ENCODE data around the gene CCDC88C. TPM values are rescaled to one million over a fixed set of nuclear protein-coding genes. Genes with fewer than 3 reads are reported as not detected.

CCDC88C gene
- total RNA-seq, 1 donor from 2014 or later, result 3.6 TPM

- ATAC-seq (no peak), DNase-seq (ENCODE audit: missing footprints) (no peak)
- intact Hi-C loops (cut with DNase I), result no loop called here
These were observed 15.3 kb downstream of the CCDC88C start for GRCh38 chr14:91402348-91402747.

- no peak for DNase-seq (ENCODE audit: missing footprints)
- ATAC-seq, result no peak
- intact Hi-C loops (cut with DNase I), result no loop called here
These were observed 15.9 kb downstream of the CCDC88C start for GRCh38 chr14:91401751-91402150.

GRCh38 chr14:91400696-91401095 is 16.9 kb downstream of the CCDC88C start:
- DNase-seq (ENCODE audit: missing footprints) (no peak), ATAC-seq (no peak)
- intact Hi-C loops (cut with DNase I), result no loop called here

- DNase-seq (ENCODE audit: missing footprints), result no peak
- no peak for ATAC-seq
- intact Hi-C loops (cut with DNase I), result no loop called here
These were observed 17.6 kb downstream of the CCDC88C start for GRCh38 chr14:91399868-91400640.

- ATAC-seq (no peak), DNase-seq (ENCODE audit: missing footprints) (no peak)
- intact Hi-C loops (cut with DNase I), result no loop called here
These were observed 18.9 kb downstream of the CCDC88C start for GRCh38 chr14:91398707-91399106.

- no peak for ATAC-seq
- intact Hi-C loops (cut with DNase I), result no loop called here
- no peak for DNase-seq (ENCODE audit: missing footprints)
These were observed 19.5 kb downstream of the CCDC88C start for GRCh38 chr14:91397965-91398591.

GRCh38 chr14:91396959-91397815 is 20.4 kb downstream of the CCDC88C start:
- peak; percentile 22 for ATAC-seq

GRCh38 chr14:91396013-91396660 is 21.5 kb downstream of the CCDC88C start:
- DNase-seq (ENCODE audit: missing footprints) (no peak), ATAC-seq (no peak)
- intact Hi-C loops (cut with DNase I), result no loop called here

More at GRCh38 chr14:91396959-91397815, 20.4 kb downstream of the CCDC88C start:
- intact Hi-C loops (cut with DNase I), result no loop called here
- DNase-seq (ENCODE audit: missing footprints), result peak; percentile 74

GRCh38 chr14:91395466-91395865 is 22.2 kb downstream of the CCDC88C start:
- ATAC-seq (no peak), DNase-seq (ENCODE audit: missing footprints) (no peak)
- intact Hi-C loops (cut with DNase I), result no loop called here

GRCh38 chr14:91394105-91395081 is 23.2 kb downstream of the CCDC88C start:
- intact Hi-C loops (cut with DNase I), result no loop called here
- DNase-seq (ENCODE audit: missing footprints) (no peak), ATAC-seq (no peak)

GRCh38 chr14:91392623-91393303 is 24.9 kb downstream of the CCDC88C start:
- no peak for DNase-seq (ENCODE audit: missing footprints)
- no peak for ATAC-seq
- intact Hi-C loops (cut with DNase I), result no loop called here

- DNase-seq (ENCODE audit: missing footprints) (no peak), ATAC-seq (no peak)
- intact Hi-C loops (cut with DNase I), result no loop called here
These were observed 27.3 kb downstream of the CCDC88C start for GRCh38 chr14:91390165-91390778.

- no peak for DNase-seq (ENCODE audit: missing footprints)
- ATAC-seq, result no peak
- intact Hi-C loops (cut with DNase I), result no loop called here
These were observed 28.5 kb downstream of the CCDC88C start for GRCh38 chr14:91389150-91389549.

GRCh38 chr14:91388551-91388975 is 29.1 kb downstream of the CCDC88C start:
- intact Hi-C loops (cut with DNase I), result no loop called here
- ATAC-seq (no peak), DNase-seq (ENCODE audit: missing footprints) (no peak)

- intact Hi-C loops (cut with DNase I), result no loop called here
- no peak for ATAC-seq
- no peak for DNase-seq (ENCODE audit: missing footprints)
These were observed 29.7 kb downstream of the CCDC88C start for GRCh38 chr14:91387951-91388381.

GRCh38 chr14:91387169-91387835 is 30.3 kb downstream of the CCDC88C start:
- DNase-seq (ENCODE audit: missing footprints) (no peak), ATAC-seq (no peak)

More at GRCh38 chr14:91387169-91387835, 30.3 kb downstream of the CCDC88C start:
- intact Hi-C loops (cut with DNase I), result no loop called here

All from Right ventricle myocardium inferior (tissue), 1 donor.